Mucosa of gallbladder (tissue), 1 donor: Measurements from ENCODE around the gene GTF2H2C. TPM values are rescaled to one million over a fixed set of nuclear protein-coding genes. Genes with fewer than 3 reads are reported as not detected.
"Not testable (repeated sequence)": the region's sequence is repeated elsewhere in the genome, so short reads cannot be mapped to it uniquely, and the experiment has no call there.

Source experiments
- DNase-seq: peaks from one replicate; pipeline ENCODE4 v3.0.0-alpha.2; 2020; ENCODE audit warnings: low spot score
- total RNA-seq: library from RNA; stranded (reverse); gene quantifications from one replicate; pipeline ENCODE4 v1.2.1, GENCODE V29; 2021
- donor health status: DM: no; HTN: no; CAD: no.

Gene GTF2H2C
- 21.6 TPM for total RNA-seq

GRCh38 chr5:69559908-69560330 lies at the start of gene GTF2H2C:
Gene GTF2H2C (plus strand): TSS chr5:69560191. CDS start chr5:69565133, 4,942 bp downstream.
- DNase-seq, result peak; percentile 79

GRCh38 chr5:69510694-69511093 lies 49.3 kb upstream of the GTF2H2C start:
- no peak for DNase-seq

GRCh38 chr5:69512740-69513260 lies 47.2 kb upstream of the GTF2H2C start:
- no peak for DNase-seq

- DNase-seq, result not testable (repeated sequence)
Observed at GRCh38 chr5:69515570-69515969, 44.4 kb upstream of the GTF2H2C start.

GRCh38 chr5:69516769-69517168 lies 43.2 kb upstream of the GTF2H2C start:
- DNase-seq, result no peak

GRCh38 chr5:69517763-69518212 lies 42.2 kb upstream of the GTF2H2C start:
- DNase-seq, result peak; percentile 48

GRCh38 chr5:69519285-69519684 lies 40.7 kb upstream of the GTF2H2C start:
- DNase-seq, result no peak

- no peak for DNase-seq
Observed at GRCh38 chr5:69522035-69522434, 38.0 kb upstream of the GTF2H2C start.

- no peak for DNase-seq
Observed at GRCh38 chr5:69525490-69525889, 34.5 kb upstream of the GTF2H2C start.

- no peak for DNase-seq
Observed at GRCh38 chr5:69526660-69527059, 33.3 kb upstream of the GTF2H2C start.

GRCh38 chr5:69527128-69527770 lies 32.7 kb upstream of the GTF2H2C start:
- no peak for DNase-seq

GRCh38 chr5:69528035-69528434 lies 32.0 kb upstream of the GTF2H2C start:
- DNase-seq, result no peak

- no peak for DNase-seq
Observed at GRCh38 chr5:69528609-69529008, 31.4 kb upstream of the GTF2H2C start.

GRCh38 chr5:69530561-69531405 lies 29.2 kb upstream of the GTF2H2C start:
- no peak for DNase-seq

GRCh38 chr5:69531406-69531801 lies 28.6 kb upstream of the GTF2H2C start:
- no peak for DNase-seq

- DNase-seq, result not testable (repeated sequence)
Observed at GRCh38 chr5:69537911-69538310, 22.1 kb upstream of the GTF2H2C start.

GRCh38 chr5:69538735-69539134 lies 21.3 kb upstream of the GTF2H2C start:
- DNase-seq, result not testable (repeated sequence)

GRCh38 chr5:69541347-69541746 lies 18.6 kb upstream of the GTF2H2C start:
- not testable (repeated sequence) for DNase-seq

- DNase-seq, result not testable (repeated sequence)
Observed at GRCh38 chr5:69542838-69543618, 17.0 kb upstream of the GTF2H2C start.

GRCh38 chr5:69544602-69545001 lies 15.4 kb upstream of the GTF2H2C start:
- not testable (repeated sequence) for DNase-seq

GRCh38 chr5:69560587-69561431 lies 818 bp downstream of the GTF2H2C start:
- not testable (repeated sequence) for DNase-seq
